Caco-2 (cell line): Measurements from ENCODE around the gene GRB14. TPM values are rescaled to one million over a fixed set of nuclear protein-coding genes. Genes with fewer than 3 reads are reported as not detected.

Experiments
- BruUV-seq: library from RNA; stranded (reverse); fragments of 400-500 nt; replicated peaks from 2 replicates; lab custom pipeline; 2021; lab: Mats Ljungman, UMichigan
- CTCF ChIA-PET: fragments of 300-600 bp; sonication (Branson Sonifier 250); formaldehyde crosslinking; loops from one replicate; lab custom pipeline; 2022; ENCODE audit warnings: antibody characterized with exemption; lab: Charles Lee
- POLR2A ChIA-PET: fragments of 300-600 bp; sonication (Branson Sonifier 250); formaldehyde crosslinking; loops from one replicate; lab custom pipeline; 2022; ENCODE audit warnings: antibody characterized with exemption; lab: Charles Lee
- DNase-seq, 2 experiments: peaks; one replicate each; pipeline versions ENCODE4 v3.0.0 to v3.0.0-alpha.2; 2020 to 2022
- H3K27me3 ChIP-seq: replicated peaks from 2 replicates; pipeline ENCODE4 v1.6.0; 2011; ENCODE audit warnings: low read length; ENCODE audit not compliant: control insufficient read depth, insufficient read depth
- H3K36me3 ChIP-seq: 2 replicates; pipeline ENCODE4 v1.5.1; 2011; ENCODE audit warnings: low read length; ENCODE audit not compliant: control insufficient read depth, insufficient read depth
- H3K4me1 ChIP-seq: fragments of 250-450 bp; sonication (Bioruptor Pico); 2 replicates; pipeline ENCODE4 v1.5.1; 2020; ENCODE audit warnings: mild to moderate bottlenecking
- H3K4me3 ChIP-seq: 2 replicates; pipeline ENCODE4 v1.5.1; 2011; ENCODE audit warnings: low read depth, mild to moderate bottlenecking, control low read depth, low read length
- H3K9me3 ChIP-seq: fragments of 250-450 bp; sonication (Bioruptor Pico); 2 replicates; pipeline ENCODE4 v1.5.1; 2020; ENCODE audit warnings: mild to moderate bottlenecking, moderate library complexity
- H3K27ac Mint-ChIP-seq: one replicate; pipeline ENCODE4 v1.8.0; 2022; ENCODE audit warnings: mixed read lengths; ENCODE audit not compliant: unreplicated experiment
- H3K27me3 Mint-ChIP-seq: one replicate; pipeline ENCODE4 v1.8.0; 2022; ENCODE audit warnings: mixed read lengths; ENCODE audit not compliant: insufficient read depth, unreplicated experiment
- H3K36me3 Mint-ChIP-seq: one replicate; pipeline ENCODE4 v1.8.0; 2022; ENCODE audit warnings: mild to moderate bottlenecking, mixed read lengths; ENCODE audit not compliant: insufficient read depth, unreplicated experiment
- H3K4me1 Mint-ChIP-seq: one replicate; pipeline ENCODE4 v1.8.0; 2022; ENCODE audit warnings: low read depth, mixed read lengths; ENCODE audit not compliant: unreplicated experiment
- H3K4me3 Mint-ChIP-seq: one replicate; pipeline ENCODE4 v1.8.0; 2022; ENCODE audit warnings: mild to moderate bottlenecking, moderate library complexity, mixed read lengths; ENCODE audit not compliant: unreplicated experiment
- H3K9me3 Mint-ChIP-seq: one replicate; pipeline ENCODE4 v1.8.0; 2022; ENCODE audit warnings: mixed read lengths; ENCODE audit not compliant: unreplicated experiment
- intact Hi-C: fragments of 100-400 bp; cut with micrococcal nuclease; formaldehyde crosslinking; loops from one replicate; pipeline ENCODE4 v1.10.0; 2022; ENCODE audit not compliant: unreplicated experiment
- total RNA-seq: library from RNA; stranded (reverse); gene quantifications from 2 replicates; pipeline ENCODE4 v1.2.3, GENCODE V29; 2022
- TF ChIP-seq, protein P1 (sequence below), 2 experiments: fragments of 200-600 bp in 1 of 2; IDR thresholded peaks; 1 replicate in 1 of 2; 2 replicates in 1 of 2; pipeline versions ENCODE4 v1.5.1 to v1.8.0; 2011 to 2022; ENCODE audit warnings: antibody characterized with exemption in 1 of 2, control low read depth in 1 of 2, inconsistent platforms in 1 of 2, low read depth in 1 of 2, low read length in 1 of 2, mild to moderate bottlenecking in 1 of 2, moderate library complexity in 1 of 2; ENCODE audit not compliant: insufficient read depth in 1 of 2, severe bottlenecking in 1 of 2, unreplicated experiment in 1 of 2

Gene GRB14
- total RNA-seq, 1 experiment from 2014 or later = 12.7 TPM

DNA sequence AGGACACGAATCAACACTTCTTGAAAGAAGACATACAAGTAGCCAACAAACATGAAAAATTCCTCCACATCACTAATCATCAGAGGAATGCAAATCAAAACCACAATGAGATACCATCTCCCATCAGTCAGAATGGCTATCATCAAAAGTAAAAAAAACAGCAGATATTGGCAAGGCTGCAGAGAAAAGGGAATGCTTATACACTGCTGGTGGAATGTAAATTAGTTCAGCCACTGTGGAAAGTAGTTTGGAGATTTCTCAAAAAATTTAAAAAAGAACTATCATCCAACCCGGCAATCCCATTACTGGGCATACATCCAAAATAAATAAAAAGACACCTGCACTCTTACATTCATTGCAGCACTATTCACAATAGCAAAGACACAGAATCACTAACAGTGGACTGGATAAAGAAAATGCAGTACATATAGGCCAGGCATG is 78.7 kb downstream of the GRB14 start:
- no peak overlapping the region for H3K4me3 Mint-ChIP-seq
- H3K27ac Mint-ChIP-seq = no peak overlapping the region
- Histone ChIP-seq H3K4me1 (no peaks in the 10 kb centered on the region), H3K36me3 (no peaks in the 10 kb centered on the region), H3K27me3 (no peaks in the 10 kb centered on the region), H3K4me3 (no peak overlapping the region), H3K9me3 (peaks cover 4% of the 10 kb centered on the region; the same call in 1 of the 2 replicates)
- no TSS peak for BruUV-seq
- ChIA-PET POLR2A (no interaction called here), CTCF (no interaction called here)
- intact Hi-C loops = no loop called here
- peaks cover 10% of the 10 kb centered on the region for H3K9me3 Mint-ChIP-seq
- no peak for DNase-seq
- no peaks in the 10 kb centered on the region for H3K36me3 Mint-ChIP-seq
- TF ChIP-seq, protein P1, sequence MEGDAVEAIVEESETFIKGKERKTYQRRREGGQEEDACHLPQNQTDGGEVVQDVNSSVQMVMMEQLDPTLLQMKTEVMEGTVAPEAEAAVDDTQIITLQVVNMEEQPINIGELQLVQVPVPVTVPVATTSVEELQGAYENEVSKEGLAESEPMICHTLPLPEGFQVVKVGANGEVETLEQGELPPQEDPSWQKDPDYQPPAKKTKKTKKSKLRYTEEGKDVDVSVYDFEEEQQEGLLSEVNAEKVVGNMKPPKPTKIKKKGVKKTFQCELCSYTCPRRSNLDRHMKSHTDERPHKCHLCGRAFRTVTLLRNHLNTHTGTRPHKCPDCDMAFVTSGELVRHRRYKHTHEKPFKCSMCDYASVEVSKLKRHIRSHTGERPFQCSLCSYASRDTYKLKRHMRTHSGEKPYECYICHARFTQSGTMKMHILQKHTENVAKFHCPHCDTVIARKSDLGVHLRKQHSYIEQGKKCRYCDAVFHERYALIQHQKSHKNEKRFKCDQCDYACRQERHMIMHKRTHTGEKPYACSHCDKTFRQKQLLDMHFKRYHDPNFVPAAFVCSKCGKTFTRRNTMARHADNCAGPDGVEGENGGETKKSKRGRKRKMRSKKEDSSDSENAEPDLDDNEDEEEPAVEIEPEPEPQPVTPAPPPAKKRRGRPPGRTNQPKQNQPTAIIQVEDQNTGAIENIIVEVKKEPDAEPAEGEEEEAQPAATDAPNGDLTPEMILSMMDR (IDR thresholded peaks at IDR 0.05; ENCODE audit: insufficient read depth in 1 of 2, low read depth in 1 of 2, low read length in 1 of 2, severe bottlenecking in 1 of 2, unreplicated experiment in 1 of 2) = no peak
- no peaks in the 10 kb centered on the region for H3K4me1 Mint-ChIP-seq
- no peaks in the 10 kb centered on the region for H3K27me3 Mint-ChIP-seq

DNA sequence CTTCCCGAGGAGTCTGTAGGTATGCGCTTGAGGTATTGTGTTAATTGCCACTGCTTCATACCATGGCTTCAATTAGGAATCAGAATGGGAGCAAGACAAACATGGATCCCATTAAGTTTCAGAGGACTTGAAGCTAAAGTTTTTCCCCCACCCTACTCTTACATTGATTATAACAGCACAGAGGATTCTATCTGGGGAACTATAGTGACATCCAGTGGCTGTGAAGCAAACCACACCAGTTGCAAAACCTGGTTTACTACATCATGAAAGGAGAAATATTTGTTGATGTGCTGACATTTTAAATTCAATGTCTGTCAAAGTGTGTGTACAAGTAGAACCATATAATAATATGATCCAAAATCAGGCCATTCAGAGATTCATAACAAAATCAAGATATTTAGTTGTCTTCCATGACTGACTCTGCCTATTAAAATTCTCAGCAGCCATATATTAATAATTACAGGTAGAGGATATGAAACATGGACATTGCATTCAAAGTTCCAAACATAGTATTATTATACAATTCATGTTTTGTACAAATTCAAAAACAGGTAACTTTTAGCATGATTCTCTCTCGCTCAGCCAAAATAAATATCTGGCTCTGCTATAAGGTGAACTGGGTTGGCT is 82.9 kb downstream of the GRB14 start:
- Histone ChIP-seq H3K27me3 (no peaks in the 10 kb centered on the region), H3K36me3 (no peaks in the 10 kb centered on the region), H3K9me3 (no peaks in the 10 kb centered on the region), H3K4me1 (no peaks in the 10 kb centered on the region), H3K4me3 (no peak overlapping the region)
- TF ChIP-seq, protein P1 (IDR thresholded peaks at IDR 0.05; ENCODE audit: insufficient read depth in 1 of 2, low read depth in 1 of 2, low read length in 1 of 2, severe bottlenecking in 1 of 2, unreplicated experiment in 1 of 2) = peak; percentile 70 to 84
- Mint-ChIP-seq H3K4me1 (no peaks in the 10 kb centered on the region), H3K9me3 (no peaks in the 10 kb centered on the region), H3K36me3 (no peaks in the 10 kb centered on the region), H3K4me3 (no peak overlapping the region), H3K27me3 (no peaks in the 10 kb centered on the region), H3K27ac (no peak overlapping the region)
- intact Hi-C loops = loop anchor here (1.0 kb wide), 4 partner anchors 34 to 1347 kb away; no protein-coding TSS in a partner anchor
- peak in 1 of 2 experiments; percentile 42 for DNase-seq
- ChIA-PET POLR2A (no interaction called here), CTCF (interaction anchor here (0.6 to 1.2 kb wide), 8 partner anchors 24 to 666 kb away, joined by 3 to 9 read pairs (median 4); partner anchors contain the start of gene SCN3A)
- no TSS peak for BruUV-seq

DNA sequence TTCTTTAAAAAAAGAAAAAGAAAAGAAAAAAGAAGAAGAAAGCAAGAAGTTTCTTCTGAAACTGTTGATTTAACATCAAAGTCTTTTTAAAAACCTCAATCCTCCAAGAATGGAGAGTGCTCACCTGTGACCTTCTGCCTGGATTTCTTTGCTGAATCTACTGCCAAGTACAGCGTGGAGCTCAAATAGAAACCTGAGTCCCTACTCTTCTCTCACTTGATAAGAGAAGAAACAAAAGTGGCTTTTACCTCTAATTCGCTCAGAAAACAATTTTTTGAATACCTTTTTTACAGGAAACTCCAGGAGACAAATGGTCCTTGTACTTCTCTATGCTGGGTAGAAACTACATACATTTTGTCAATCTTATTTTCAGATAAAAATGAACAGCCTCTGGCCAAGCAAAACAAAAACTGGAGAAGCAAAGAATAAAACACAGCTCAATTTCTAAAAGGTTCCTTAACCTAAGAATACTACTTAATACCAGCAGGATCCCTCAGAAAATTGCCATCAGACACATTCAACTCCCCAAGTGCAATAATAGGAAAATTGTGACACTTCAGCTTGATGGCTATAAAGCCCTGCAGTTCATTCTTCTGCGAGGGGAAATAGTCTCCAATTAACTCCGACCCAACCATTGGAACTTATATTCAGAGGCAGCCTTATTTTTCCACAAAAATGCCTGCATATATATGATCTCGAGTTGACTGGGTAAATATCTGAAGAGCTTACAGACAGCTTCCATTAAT is 85.8 kb downstream of the GRB14 start:
- no peak overlapping the region for H3K27ac Mint-ChIP-seq
- no peaks in the 10 kb centered on the region for H3K36me3 Mint-ChIP-seq
- ChIA-PET CTCF (interaction anchor here (0.5 to 1.0 kb wide), 2 partner anchors 31 to 33 kb away, joined by 4 read pairs; no protein-coding TSS in a partner anchor), POLR2A (no interaction called here)
- Histone ChIP-seq H3K4me1 (no peaks in the 10 kb centered on the region), H3K36me3 (no peaks in the 10 kb centered on the region), H3K27me3 (no peaks in the 10 kb centered on the region), H3K9me3 (no peaks in the 10 kb centered on the region), H3K4me3 (no peak overlapping the region)
- no peaks in the 10 kb centered on the region for H3K27me3 Mint-ChIP-seq
- no peak overlapping the region for H3K4me3 Mint-ChIP-seq
- no TSS peak for BruUV-seq
- H3K9me3 Mint-ChIP-seq = no peaks in the 10 kb centered on the region
- TF ChIP-seq, protein P1 (IDR thresholded peaks at IDR 0.05; ENCODE audit: insufficient read depth in 1 of 2, low read depth in 1 of 2, low read length in 1 of 2, severe bottlenecking in 1 of 2, unreplicated experiment in 1 of 2) = no peak
- no peaks in the 10 kb centered on the region for H3K4me1 Mint-ChIP-seq
- no peak for DNase-seq
- intact Hi-C loops = no loop called here
